LNCAP (cell line): ENCODE measurements around the gene GCH1.

Experiments
- TF ChIP-seq, protein P1 (sequence below): fragments of 450-650 bp; IDR thresholded peaks from 2 replicates; pipeline ENCODE4 v1.5.1; 2017; ENCODE audit warnings: mild to moderate bottlenecking

The GCH1 gene

GRCh38 chr14:54935100-54935499, 32.5 kb upstream of the GCH1 start:
- TF ChIP-seq, protein P1, sequence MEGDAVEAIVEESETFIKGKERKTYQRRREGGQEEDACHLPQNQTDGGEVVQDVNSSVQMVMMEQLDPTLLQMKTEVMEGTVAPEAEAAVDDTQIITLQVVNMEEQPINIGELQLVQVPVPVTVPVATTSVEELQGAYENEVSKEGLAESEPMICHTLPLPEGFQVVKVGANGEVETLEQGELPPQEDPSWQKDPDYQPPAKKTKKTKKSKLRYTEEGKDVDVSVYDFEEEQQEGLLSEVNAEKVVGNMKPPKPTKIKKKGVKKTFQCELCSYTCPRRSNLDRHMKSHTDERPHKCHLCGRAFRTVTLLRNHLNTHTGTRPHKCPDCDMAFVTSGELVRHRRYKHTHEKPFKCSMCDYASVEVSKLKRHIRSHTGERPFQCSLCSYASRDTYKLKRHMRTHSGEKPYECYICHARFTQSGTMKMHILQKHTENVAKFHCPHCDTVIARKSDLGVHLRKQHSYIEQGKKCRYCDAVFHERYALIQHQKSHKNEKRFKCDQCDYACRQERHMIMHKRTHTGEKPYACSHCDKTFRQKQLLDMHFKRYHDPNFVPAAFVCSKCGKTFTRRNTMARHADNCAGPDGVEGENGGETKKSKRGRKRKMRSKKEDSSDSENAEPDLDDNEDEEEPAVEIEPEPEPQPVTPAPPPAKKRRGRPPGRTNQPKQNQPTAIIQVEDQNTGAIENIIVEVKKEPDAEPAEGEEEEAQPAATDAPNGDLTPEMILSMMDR, result no peak

DNA sequence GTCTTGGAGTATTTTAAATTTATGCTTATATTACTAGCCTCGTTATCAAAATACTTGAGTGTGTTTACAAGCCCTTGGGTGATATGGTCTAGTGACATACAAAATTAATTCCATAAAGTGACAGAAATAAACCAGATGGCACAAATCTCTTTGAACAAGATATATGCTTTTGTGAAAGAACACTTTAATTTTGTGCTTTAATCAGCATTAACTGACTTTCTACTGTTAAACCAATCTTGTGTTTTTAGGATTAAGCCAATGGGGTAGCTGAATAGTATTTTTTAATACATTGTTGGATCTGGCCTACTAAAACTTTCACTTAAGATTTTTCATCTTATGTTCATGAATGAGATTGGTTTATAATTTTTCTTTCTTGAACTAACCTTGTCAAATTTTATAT, 30.4 kb upstream of the GCH1 start:
- TF ChIP-seq, protein P1, result no peak

DNA sequence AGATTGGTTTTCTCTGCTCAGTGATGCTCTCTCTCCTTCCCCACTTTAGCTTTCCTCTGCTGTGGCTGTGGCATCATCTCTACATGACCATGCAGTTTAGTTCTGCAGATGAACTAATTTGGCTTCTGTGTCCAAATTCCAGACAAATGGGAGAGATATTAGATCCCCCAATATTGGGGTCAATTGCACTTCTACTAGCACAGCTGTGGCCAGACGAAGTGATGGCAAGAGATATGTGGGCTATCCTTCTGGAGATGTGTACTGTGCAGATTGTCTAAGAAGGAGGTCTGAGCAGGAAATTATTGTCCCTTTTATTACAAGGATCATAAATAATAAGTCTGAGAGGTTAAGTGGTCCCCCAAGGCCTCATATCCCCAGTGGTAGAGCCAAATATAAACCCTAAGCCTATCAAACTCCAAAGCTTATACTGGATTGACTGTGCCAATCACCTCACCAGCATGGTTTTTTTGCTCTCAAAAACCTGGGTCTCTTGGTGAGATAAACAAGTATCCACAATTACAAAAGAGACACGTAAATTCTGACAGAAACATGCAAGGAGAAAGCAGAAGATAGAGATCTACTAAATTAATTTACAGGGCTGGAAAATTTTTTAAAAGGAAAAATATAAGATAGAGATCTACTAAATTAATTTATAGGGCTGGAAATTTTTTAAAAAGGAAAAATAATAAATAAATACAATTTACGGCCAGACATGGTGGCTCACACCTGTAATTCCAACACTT, 29.1 kb upstream of the GCH1 start:
- TF ChIP-seq, protein P1, result no peak

GRCh38 chr14:54931101-54931500, 28.5 kb upstream of the GCH1 start:
- TF ChIP-seq, protein P1, result no peak

DNA sequence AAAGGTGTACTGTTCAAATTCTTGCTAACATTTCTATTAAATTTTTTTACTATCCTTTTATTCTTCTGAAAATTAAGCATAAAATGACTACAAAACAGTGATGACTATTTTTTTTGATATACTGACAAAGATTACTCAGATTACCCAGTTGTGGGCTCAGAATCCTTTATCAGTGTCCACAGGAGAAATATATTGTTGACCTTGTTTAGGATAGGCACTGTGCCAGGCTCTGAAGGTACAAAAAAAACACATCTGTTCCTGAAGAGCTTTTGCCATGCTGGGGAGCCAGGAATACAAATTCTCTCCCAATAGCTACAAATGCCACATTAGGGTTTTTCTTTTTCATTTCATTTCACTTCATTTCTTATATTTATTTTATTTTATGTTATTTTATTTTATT, 26.9 kb upstream of the GCH1 start:
- TF ChIP-seq, protein P1, result no peak

GRCh38 chr14:54928216-54928615, 25.6 kb upstream of the GCH1 start:
- TF ChIP-seq, protein P1, result no peak

- TF ChIP-seq, protein P1, result no peak
Measured at GRCh38 chr14:54927551-54927950, 24.9 kb upstream of the GCH1 start.

- TF ChIP-seq, protein P1, result no peak
Measured at GRCh38 chr14:54922598-54922997, 20.0 kb upstream of the GCH1 start.
